HCT116 (cell line): Measurements from ENCODE around the gene CPT1B. TPM values are rescaled to one million over a fixed set of nuclear protein-coding genes. Genes with fewer than 3 reads are reported as not detected.

Source experiments
- ATAC-seq: fragments of 200-7000 bp; cut with Tn5 transposase; 2 replicates; pipeline ENCODE4 v1.9.1; 2020; ENCODE audit warnings: mild to moderate bottlenecking, moderate library complexity
- BruUV-seq: library from RNA; stranded (reverse); fragments of 400-500 nt; replicated peaks from 2 replicates; lab custom pipeline; 2021; lab: Mats Ljungman, UMichigan
- CTCF ChIA-PET: fragments of 300-600 bp; sonication (Branson Sonifier 250); formaldehyde crosslinking; loops from one replicate; lab custom pipeline; 2021; ENCODE audit warnings: antibody characterized with exemption; lab: Charles Lee
- POLR2A ChIA-PET: fragments of 300-600, 350-600 bp; sonication (Branson Sonifier 250); formaldehyde crosslinking; loops from one replicate; lab custom pipeline; 2021; ENCODE audit warnings: antibody characterized with exemption; lab: Charles Lee
- RAD21 ChIA-PET, 2 experiments: fragments of 300-600 bp; sonication (Branson Sonifier 250); formaldehyde crosslinking; loops; one replicate each; lab custom pipeline; 2023; ENCODE audit warnings: low total read pairs in 2 of 2; ENCODE audit not compliant: uncharacterized antibody in 2 of 2, unreplicated experiment in 2 of 2, low non-redundant PET in 1 of 2; lab: Charles Lee
- DNase-seq: peaks from one replicate; pipeline ENCODE4 v3.0.0-alpha.2; 2010; ENCODE audit warnings: low read depth, low spot score
- H2AFZ ChIP-seq: fragments of 200-600 bp; shearing (Covaris generic), sonication (generic); 2 replicates; pipeline ENCODE4 v1.6.1; 2017; ENCODE audit warnings: low read depth, mixed run types, mixed read lengths, antibody characterized with exemption, low read length; ENCODE audit not compliant: poor library complexity, severe bottlenecking
- H3K27ac ChIP-seq: 2 replicates; pipeline ENCODE4 v1.5.1; 2012; ENCODE audit warnings: low read depth, low read length
- H3K27me3 ChIP-seq: fragments of 200-600 bp; sonication (generic); 2 replicates; pipeline ENCODE4 v1.6.1; 2016; ENCODE audit warnings: mixed run types, low read length, mixed read lengths; ENCODE audit not compliant: insufficient read depth
- H3K36me3 ChIP-seq, 2 experiments: fragments of 200-500 bp in 1 of 2; fragments of 200-600 bp in 1 of 2; sonication (Bioruptor generic) in 1 of 2; sonication (generic) in 1 of 2; 2 replicates each; pipeline versions ENCODE4 v1.5.1 to v1.6.1; 2014 to 2016; ENCODE audit warnings: low read length in 2 of 2, inconsistent platforms in 1 of 2, mixed read lengths in 1 of 2, mixed run types in 1 of 2; ENCODE audit not compliant: insufficient read depth in 2 of 2, control insufficient read depth in 1 of 2
- H3K4me1 ChIP-seq, 2 experiments: fragments of 200-600 bp in 1 of 2; sonication (generic) in 1 of 2; 2 replicates each; pipeline versions ENCODE4 v1.5.1 to v1.6.1; 2012 to 2017; ENCODE audit warnings: low read length in 2 of 2, inconsistent platforms in 1 of 2, mild to moderate bottlenecking in 1 of 2, mixed read lengths in 1 of 2, mixed run types in 1 of 2, moderate library complexity in 1 of 2; ENCODE audit not compliant: insufficient read depth in 2 of 2, control insufficient read depth in 1 of 2
- H3K4me2 ChIP-seq: fragments of 200-600 bp; sonication (generic); 2 replicates; pipeline ENCODE4 v1.6.1; 2017; ENCODE audit warnings: mixed run types, low read length, mixed read lengths
- H3K4me3 ChIP-seq, 2 experiments: fragments of 200-600 bp in 1 of 2; sonication (generic) in 1 of 2; replicated peaks in 1 of 2; 2 replicates each; pipeline ENCODE4 v1.5.1; 2011 to 2016; ENCODE audit warnings: low read length in 2 of 2, control low read depth in 1 of 2, low read depth in 1 of 2, mild to moderate bottlenecking in 1 of 2, mixed read lengths in 1 of 2, mixed run types in 1 of 2
- H3K79me2 ChIP-seq: fragments of 200-600 bp; sonication (generic); 2 replicates; pipeline ENCODE4 v1.6.1; 2017; ENCODE audit warnings: mild to moderate bottlenecking, mixed run types, low read length, moderate library complexity, mixed read lengths; ENCODE audit not compliant: insufficient read depth
- H3K9ac ChIP-seq: fragments of 200-600 bp; sonication (generic); 2 replicates; pipeline ENCODE4 v1.6.1; 2016; ENCODE audit warnings: low read length, mixed read lengths
- H3K9me2 ChIP-seq: fragments of 200-600 bp; sonication (generic), shearing (Covaris generic); 2 replicates; pipeline ENCODE4 v1.6.1; 2017; ENCODE audit warnings: mixed run types, mild to moderate bottlenecking, moderate library complexity; ENCODE audit not compliant: insufficient read depth
- H3K9me3 ChIP-seq, 2 experiments: fragments of 200-500 bp in 1 of 2; fragments of 200-600 bp in 1 of 2; sonication (Bioruptor generic) in 1 of 2; sonication (generic) in 1 of 2; 2 replicates each; pipeline ENCODE4 v1.6.1; 2014 to 2017; ENCODE audit warnings: low read length in 2 of 2, mixed read lengths in 2 of 2, inconsistent platforms in 1 of 2, low read depth in 1 of 2, mild to moderate bottlenecking in 1 of 2, mixed run types in 1 of 2, moderate library complexity in 1 of 2; ENCODE audit not compliant: control insufficient read depth in 1 of 2, insufficient read depth in 1 of 2
- H4K20me1 ChIP-seq: fragments of 200-600 bp; sonication (generic), shearing (Covaris generic); 2 replicates; pipeline ENCODE4 v1.6.1; 2017; ENCODE audit warnings: mixed run types, mild to moderate bottlenecking, moderate library complexity; ENCODE audit not compliant: insufficient read depth
- CBX3 ChIP-seq: IDR thresholded peaks from 2 replicates; pipeline ENCODE4 v1.6.1; 2012; ENCODE audit warnings: low read depth
- EGR1 ChIP-seq: IDR thresholded peaks from 2 replicates; pipeline ENCODE4 v1.6.1; 2012; ENCODE audit warnings: low read depth
- EZH2 ChIP-seq: fragments of 200-600 bp; sonication (generic); IDR thresholded peaks from 2 replicates; pipeline ENCODE4 v1.6.1; 2017; ENCODE audit warnings: antibody characterized with exemption, mixed run types
- FOSL1 ChIP-seq: IDR thresholded peaks from 2 replicates; pipeline ENCODE4 v1.6.1; 2012; ENCODE audit warnings: low read depth
- SIN3A ChIP-seq: IDR thresholded peaks from 2 replicates; pipeline ENCODE4 v1.6.1; 2012; ENCODE audit warnings: low read depth
- TCF7L2 ChIP-seq: IDR thresholded peaks from 2 replicates; pipeline ENCODE4 v1.7.0; 2011; ENCODE audit warnings: borderline replicate concordance, inconsistent platforms; ENCODE audit not compliant: insufficient read depth, insufficient read length; ENCODE audit errors: extremely low read depth
- YY1 ChIP-seq: IDR thresholded peaks from 2 replicates; pipeline ENCODE4 v1.6.1; 2011; ENCODE audit warnings: low read length, low read depth, moderate library complexity, mild to moderate bottlenecking; ENCODE audit not compliant: insufficient replicate concordance; ENCODE audit errors: extremely low read depth
- ZFX ChIP-seq: fragments of 450-650 bp; IDR thresholded peaks from 2 replicates; pipeline ENCODE4 v1.6.1; 2017
- intact Hi-C: fragments of 100-400 bp; cut with micrococcal nuclease; formaldehyde crosslinking; loops from 2 replicates; pipeline ENCODE4 v1.10.0; 2022
- total RNA-seq: library from RNA; stranded (reverse); gene quantifications from one replicate; pipeline ENCODE4 v1.2.1, GENCODE V29; 2021; ENCODE audit not compliant: unreplicated experiment
- TF ChIP-seq, protein P1 (sequence below): IDR thresholded peaks from 2 replicates; pipeline ENCODE4 v1.6.1; 2011; ENCODE audit warnings: mild to moderate bottlenecking, low read length, moderate library complexity; ENCODE audit not compliant: insufficient replicate concordance; ENCODE audit errors: extremely low read depth
- TF ChIP-seq, protein P2 (sequence below), 3 experiments: fragments of 200-600 bp in 1 of 3; sonication (generic) in 1 of 3; IDR thresholded peaks in 2 of 3; conservative IDR thresholded peaks in 1 of 3; 2 replicates each; pipeline ENCODE4 v1.5.1; 2012 to 2017; ENCODE audit warnings: low read depth in 2 of 3, low read length in 2 of 3, antibody characterized with exemption in 1 of 3, borderline replicate concordance in 1 of 3, control low read depth in 1 of 3, mild to moderate bottlenecking in 1 of 3, mixed read lengths in 1 of 3, mixed run types in 1 of 3, moderate library complexity in 1 of 3; ENCODE audit not compliant: insufficient read depth in 1 of 3
- TF ChIP-seq, protein P3 (sequence below): IDR thresholded peaks from 2 replicates; pipeline ENCODE4 v1.6.1; 2012
- TF ChIP-seq, protein P4 (sequence below): IDR thresholded peaks from 2 replicates; pipeline ENCODE4 v1.6.1; 2012

CPT1B gene
- total RNA-seq, 1 experiment from 2014 or later = 35.1 TPM

DNA sequence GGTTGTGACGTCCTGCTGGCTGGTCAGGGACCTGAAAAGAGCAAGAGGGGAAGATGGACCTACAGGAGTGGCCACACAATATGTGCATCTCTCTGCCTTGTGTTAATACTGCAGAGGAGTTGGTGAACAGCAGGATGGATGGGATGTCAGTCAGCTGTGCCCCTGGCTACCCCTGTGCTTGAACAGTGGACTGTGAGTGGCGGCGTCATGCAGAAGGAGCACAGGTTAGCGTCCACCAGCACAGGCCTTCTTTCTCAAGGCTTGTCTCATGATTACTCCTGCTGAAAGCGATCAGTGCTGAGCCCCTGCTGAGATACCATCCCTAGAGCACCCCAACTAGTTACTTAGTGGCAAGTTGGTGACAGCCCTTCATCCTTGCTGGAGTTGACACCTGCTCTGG is 8.2 kb upstream of the CPT1B start:
- ChIA-PET POLR2A (no interaction called here), CTCF (no interaction called here), RAD21 (no interaction called here)
- H3K4me1 ChIP-seq = peaks cover 4 to 20% of the 10 kb centered on the region in 2 experiments
- TF ChIP-seq, protein P1, sequence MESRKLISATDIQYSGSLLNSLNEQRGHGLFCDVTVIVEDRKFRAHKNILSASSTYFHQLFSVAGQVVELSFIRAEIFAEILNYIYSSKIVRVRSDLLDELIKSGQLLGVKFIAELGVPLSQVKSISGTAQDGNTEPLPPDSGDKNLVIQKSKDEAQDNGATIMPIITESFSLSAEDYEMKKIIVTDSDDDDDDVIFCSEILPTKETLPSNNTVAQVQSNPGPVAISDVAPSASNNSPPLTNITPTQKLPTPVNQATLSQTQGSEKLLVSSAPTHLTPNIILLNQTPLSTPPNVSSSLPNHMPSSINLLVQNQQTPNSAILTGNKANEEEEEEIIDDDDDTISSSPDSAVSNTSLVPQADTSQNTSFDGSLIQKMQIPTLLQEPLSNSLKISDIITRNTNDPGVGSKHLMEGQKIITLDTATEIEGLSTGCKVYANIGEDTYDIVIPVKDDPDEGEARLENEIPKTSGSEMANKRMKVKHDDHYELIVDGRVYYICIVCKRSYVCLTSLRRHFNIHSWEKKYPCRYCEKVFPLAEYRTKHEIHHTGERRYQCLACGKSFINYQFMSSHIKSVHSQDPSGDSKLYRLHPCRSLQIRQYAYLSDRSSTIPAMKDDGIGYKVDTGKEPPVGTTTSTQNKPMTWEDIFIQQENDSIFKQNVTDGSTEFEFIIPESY = no peak
- no peak for TF ChIP-seq CBX3
- no peak for TF ChIP-seq YY1
- TF ChIP-seq ZFX = no peak
- TF ChIP-seq FOSL1 = no peak
- TF ChIP-seq EZH2 = no peak
- TF ChIP-seq TCF7L2 = no peak
- TF ChIP-seq, protein P2, sequence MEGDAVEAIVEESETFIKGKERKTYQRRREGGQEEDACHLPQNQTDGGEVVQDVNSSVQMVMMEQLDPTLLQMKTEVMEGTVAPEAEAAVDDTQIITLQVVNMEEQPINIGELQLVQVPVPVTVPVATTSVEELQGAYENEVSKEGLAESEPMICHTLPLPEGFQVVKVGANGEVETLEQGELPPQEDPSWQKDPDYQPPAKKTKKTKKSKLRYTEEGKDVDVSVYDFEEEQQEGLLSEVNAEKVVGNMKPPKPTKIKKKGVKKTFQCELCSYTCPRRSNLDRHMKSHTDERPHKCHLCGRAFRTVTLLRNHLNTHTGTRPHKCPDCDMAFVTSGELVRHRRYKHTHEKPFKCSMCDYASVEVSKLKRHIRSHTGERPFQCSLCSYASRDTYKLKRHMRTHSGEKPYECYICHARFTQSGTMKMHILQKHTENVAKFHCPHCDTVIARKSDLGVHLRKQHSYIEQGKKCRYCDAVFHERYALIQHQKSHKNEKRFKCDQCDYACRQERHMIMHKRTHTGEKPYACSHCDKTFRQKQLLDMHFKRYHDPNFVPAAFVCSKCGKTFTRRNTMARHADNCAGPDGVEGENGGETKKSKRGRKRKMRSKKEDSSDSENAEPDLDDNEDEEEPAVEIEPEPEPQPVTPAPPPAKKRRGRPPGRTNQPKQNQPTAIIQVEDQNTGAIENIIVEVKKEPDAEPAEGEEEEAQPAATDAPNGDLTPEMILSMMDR (IDR thresholded peaks at IDR 0.05 in 2 of 3, conservative IDR thresholded peaks at IDR 0.05 in 1 of 3; ENCODE audit: borderline replicate concordance in 1 of 3, insufficient read depth in 1 of 3, low read depth in 2 of 3, low read length in 2 of 3) = no peak
- TF ChIP-seq, protein P3, sequence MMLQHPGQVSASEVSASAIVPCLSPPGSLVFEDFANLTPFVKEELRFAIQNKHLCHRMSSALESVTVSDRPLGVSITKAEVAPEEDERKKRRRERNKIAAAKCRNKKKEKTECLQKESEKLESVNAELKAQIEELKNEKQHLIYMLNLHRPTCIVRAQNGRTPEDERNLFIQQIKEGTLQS = no peak
- no peak for TF ChIP-seq EGR1
- no peak for TF ChIP-seq SIN3A
- TF ChIP-seq, protein P4, sequence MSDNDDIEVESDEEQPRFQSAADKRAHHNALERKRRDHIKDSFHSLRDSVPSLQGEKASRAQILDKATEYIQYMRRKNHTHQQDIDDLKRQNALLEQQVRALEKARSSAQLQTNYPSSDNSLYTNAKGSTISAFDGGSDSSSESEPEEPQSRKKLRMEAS = no peak
- BruUV-seq = no TSS peak
- H4K20me1 ChIP-seq = no peaks in the 10 kb centered on the region
- ATAC-seq (no peak), DNase-seq (no peak)
- H3K9ac ChIP-seq = no peak overlapping the region
- H3K4me3 ChIP-seq = no peak overlapping the region
- intact Hi-C loops = no loop called here
- H3K36me3 ChIP-seq = no peaks in the 10 kb centered on the region
- H3K79me2 ChIP-seq = peaks cover 17% of the 10 kb centered on the region; the same call in 1 of the 2 replicates
- no peaks in the 10 kb centered on the region for H3K9me2 ChIP-seq
- no peak overlapping the region for H3K4me2 ChIP-seq
- H2AFZ ChIP-seq = no peak overlapping the region
- no peak overlapping the region for H3K27ac ChIP-seq
- H3K9me3 ChIP-seq = no peaks in the 10 kb centered on the region
- no peaks in the 10 kb centered on the region for H3K27me3 ChIP-seq
